Coronary artery (tissue), 2 donors: Measurements from ENCODE around the gene DSC3.

ENCODE experiments used
- DNase-seq: peaks from one replicate; pipeline ENCODE4 v3.0.0-alpha.2; 2017; ENCODE audit warnings: low spot score
- H3K27ac ChIP-seq, 2 donors: fragments of 200-600 bp; sonication (generic); one replicate each; pipeline ENCODE4 v1.5.1; 2016 to 2019
- H3K4me3 ChIP-seq: fragments of 200-600 bp; sonication (generic); 2 replicates; pipeline ENCODE4 v1.5.1; 2016; ENCODE audit warnings: mild to moderate bottlenecking, moderate library complexity
- CTCF ChIP-seq: fragments of 200-600 bp; sonication (generic); IDR thresholded peaks from one replicate; pipeline ENCODE4 v1.5.1; 2019; ENCODE audit warnings: antibody characterized with exemption

The DSC3 gene

GRCh38 chr18:31066266-31066665 is 23.7 kb upstream of the DSC3 start:
- no peak for TF ChIP-seq CTCF
- DNase-seq: no peak
- no peak overlapping the region for H3K4me3 ChIP-seq
- no peak overlapping the region for H3K27ac ChIP-seq

- TF ChIP-seq CTCF: no peak
- DNase-seq: no peak
- H3K27ac ChIP-seq: no peak overlapping the region
- H3K4me3 ChIP-seq: no peak overlapping the region
These were observed 22.7 kb upstream of the DSC3 start for GRCh38 chr18:31065036-31065773.

GRCh38 chr18:31064130-31064529 is 21.6 kb upstream of the DSC3 start:
- no peak for TF ChIP-seq CTCF
- H3K27ac ChIP-seq: no peak overlapping the region
- DNase-seq: no peak
- H3K4me3 ChIP-seq: no peak overlapping the region

GRCh38 chr18:31061945-31062344 is 19.4 kb upstream of the DSC3 start:
- TF ChIP-seq CTCF: no peak
- Histone ChIP-seq H3K4me3 (no peak overlapping the region), H3K27ac (no peak overlapping the region)
- DNase-seq: no peak

GRCh38 chr18:31058897-31059296 is 16.4 kb upstream of the DSC3 start:
- H3K4me3 ChIP-seq: no peak overlapping the region
- no peak for TF ChIP-seq CTCF
- DNase-seq: no peak
- H3K27ac ChIP-seq: no peak overlapping the region

GRCh38 chr18:31057917-31058316 is 15.4 kb upstream of the DSC3 start:
- no peak overlapping the region for H3K27ac ChIP-seq
- no peak for TF ChIP-seq CTCF
- DNase-seq: no peak
- H3K4me3 ChIP-seq: no peak overlapping the region

- DNase-seq: no peak
- H3K27ac ChIP-seq: no peak overlapping the region
- no peak overlapping the region for H3K4me3 ChIP-seq
- TF ChIP-seq CTCF: no peak
These were observed 14.5 kb upstream of the DSC3 start for GRCh38 chr18:31057051-31057450.
